Subcutaneous adipose tissue (tissue), 4 donors: ENCODE measurements around the gene TUBA8. TPM values are rescaled to one million over a fixed set of nuclear protein-coding genes. Genes with fewer than 3 reads are reported as not detected.

ENCODE experiments used
- total RNA-seq, 4 donors: library from RNA; depleted of rRNA; stranded (reverse); fragments of >200 nt; gene quantifications; one replicate each; pipeline ENCODE4 v1.1.0, GENCODE V29; 2016
- TF ChIP-seq, protein P1 (sequence below): fragments of 450-650 bp; IDR thresholded peaks from one replicate; pipeline ENCODE4 v1.5.1; 2016; ENCODE audit warnings: low read depth, mild to moderate bottlenecking, control low read depth, antibody characterized with exemption, moderate library complexity

Gene TUBA8
- total RNA-seq, result 10 to 100 TPM in 3 of 4 donors, 1 to 10 TPM in 1; 4.6 to 34.3 (median 19.3) TPM

DNA sequence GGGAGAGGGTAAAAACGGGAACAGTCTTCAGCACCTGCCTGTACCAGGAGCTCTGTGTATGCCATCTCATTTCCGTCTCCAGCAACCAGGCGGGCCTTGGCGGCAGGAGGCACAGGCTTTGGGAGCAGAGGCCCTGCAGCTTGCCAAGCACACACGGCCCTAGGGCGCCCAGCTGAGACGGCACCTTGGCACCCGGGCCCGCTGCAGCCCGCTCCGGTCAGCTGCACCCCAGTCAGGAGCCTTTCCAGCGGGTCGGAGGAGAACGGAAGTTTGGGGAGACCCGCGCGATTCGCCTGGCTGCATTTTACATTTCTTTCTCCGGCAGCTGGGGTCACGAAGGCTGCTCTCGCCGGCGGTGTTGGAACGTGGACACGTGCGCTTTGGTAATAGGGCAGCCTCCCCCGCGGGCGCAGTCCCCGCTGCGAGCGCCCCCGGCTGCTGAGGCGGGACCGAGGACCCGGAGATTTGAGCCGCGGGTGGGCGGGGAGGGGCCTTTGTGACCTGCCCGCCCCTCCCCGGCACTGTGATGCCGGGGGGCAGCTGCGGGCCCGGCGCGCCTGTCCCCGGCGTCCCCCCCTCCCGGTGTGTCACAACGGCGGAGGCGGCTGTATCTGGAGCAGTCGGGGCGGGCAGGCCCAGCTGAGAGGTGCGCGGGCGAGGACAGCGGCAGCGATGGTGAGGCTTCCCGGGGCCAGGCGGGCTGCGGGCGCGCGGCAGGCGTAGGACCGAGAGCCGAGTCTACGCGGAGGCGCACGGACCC, at the start of gene TUBA8:
TSS of gene TUBA8 (plus strand) at position 616 of the 760 bp plus-strand sequence. CDS start at position 673, 57 bp downstream.
- TF ChIP-seq, protein P1, sequence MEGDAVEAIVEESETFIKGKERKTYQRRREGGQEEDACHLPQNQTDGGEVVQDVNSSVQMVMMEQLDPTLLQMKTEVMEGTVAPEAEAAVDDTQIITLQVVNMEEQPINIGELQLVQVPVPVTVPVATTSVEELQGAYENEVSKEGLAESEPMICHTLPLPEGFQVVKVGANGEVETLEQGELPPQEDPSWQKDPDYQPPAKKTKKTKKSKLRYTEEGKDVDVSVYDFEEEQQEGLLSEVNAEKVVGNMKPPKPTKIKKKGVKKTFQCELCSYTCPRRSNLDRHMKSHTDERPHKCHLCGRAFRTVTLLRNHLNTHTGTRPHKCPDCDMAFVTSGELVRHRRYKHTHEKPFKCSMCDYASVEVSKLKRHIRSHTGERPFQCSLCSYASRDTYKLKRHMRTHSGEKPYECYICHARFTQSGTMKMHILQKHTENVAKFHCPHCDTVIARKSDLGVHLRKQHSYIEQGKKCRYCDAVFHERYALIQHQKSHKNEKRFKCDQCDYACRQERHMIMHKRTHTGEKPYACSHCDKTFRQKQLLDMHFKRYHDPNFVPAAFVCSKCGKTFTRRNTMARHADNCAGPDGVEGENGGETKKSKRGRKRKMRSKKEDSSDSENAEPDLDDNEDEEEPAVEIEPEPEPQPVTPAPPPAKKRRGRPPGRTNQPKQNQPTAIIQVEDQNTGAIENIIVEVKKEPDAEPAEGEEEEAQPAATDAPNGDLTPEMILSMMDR, result no peak

GRCh38 chr22:18062421-18062820, 48.2 kb upstream of the TUBA8 start:
- TF ChIP-seq, protein P1, result no peak

DNA sequence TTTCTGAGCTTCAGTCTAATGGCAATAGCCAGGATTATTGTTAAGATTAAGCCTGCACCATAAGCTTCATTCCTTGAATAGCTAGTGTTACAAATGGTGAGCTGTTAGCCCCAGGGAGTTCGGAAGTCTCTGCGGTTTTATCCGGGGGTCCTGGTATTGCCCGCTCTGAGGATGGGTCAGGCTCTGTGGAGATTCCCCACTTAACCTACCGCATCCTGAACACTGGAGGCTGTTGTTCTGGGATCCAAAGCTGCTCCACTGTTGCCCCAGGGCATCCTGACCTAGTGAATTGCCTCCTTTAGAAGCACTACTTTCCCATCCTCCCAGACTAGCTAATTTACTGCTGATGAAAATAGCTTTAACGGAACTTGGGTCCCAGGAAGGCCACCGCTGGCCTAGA, 47.3 kb upstream of the TUBA8 start:
- TF ChIP-seq, protein P1, result no peak

GRCh38 chr22:18064636-18065035, 46.0 kb upstream of the TUBA8 start:
- TF ChIP-seq, protein P1, result no peak

DNA sequence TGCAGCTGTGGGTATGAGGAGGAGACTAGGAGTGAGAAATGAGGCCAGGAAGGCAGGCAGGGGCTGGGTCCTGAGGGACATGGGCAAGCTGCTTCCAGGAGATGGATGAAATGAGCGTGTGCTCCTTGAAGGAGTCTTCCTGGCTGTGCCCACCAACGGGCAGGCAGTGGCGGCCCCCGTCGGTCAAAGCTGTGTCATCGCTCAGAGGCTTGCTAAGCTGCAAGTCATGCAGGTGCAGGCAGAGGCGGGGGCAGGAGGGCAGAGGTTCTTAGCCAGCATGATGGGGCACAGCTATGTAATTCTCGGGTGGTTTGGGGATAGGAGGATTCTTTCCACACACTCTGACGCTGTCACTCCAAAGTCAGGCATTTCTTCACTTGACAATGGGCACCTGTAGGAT, 45.4 kb upstream of the TUBA8 start:
- TF ChIP-seq, protein P1, result no peak

DNA sequence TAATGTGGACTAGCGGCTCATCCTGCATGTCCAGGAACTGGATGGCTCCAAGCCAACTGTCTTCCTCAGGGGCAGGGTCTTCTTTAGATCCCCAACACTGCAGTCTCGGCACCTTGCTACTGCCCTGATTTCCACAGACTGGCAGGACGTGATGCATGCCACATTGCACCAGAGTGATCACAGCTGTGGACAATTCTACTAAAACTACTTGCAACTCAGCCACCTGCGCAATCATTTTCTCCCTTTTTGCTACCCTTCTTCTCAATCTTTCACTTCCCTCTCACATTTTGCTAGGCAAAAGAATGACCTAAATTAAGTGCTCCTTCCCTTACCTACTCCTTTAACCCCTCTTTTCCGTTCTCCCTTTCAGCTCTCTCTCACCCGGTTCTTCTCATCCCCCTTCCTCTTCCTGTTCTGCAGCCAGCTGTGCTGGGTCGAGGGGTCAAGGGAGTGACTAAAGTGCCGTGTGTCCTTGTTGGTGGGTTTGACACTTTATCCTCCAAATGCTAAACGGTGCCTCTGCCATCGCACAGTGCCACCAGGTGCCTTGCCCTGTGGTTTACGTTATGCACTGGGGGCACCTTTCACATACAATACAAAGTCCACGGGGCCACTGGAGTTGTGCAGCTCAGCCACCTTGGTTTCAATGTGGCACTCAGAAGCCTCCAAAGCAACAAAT, 44.3 kb upstream of the TUBA8 start:
- TF ChIP-seq, protein P1, result no peak

DNA sequence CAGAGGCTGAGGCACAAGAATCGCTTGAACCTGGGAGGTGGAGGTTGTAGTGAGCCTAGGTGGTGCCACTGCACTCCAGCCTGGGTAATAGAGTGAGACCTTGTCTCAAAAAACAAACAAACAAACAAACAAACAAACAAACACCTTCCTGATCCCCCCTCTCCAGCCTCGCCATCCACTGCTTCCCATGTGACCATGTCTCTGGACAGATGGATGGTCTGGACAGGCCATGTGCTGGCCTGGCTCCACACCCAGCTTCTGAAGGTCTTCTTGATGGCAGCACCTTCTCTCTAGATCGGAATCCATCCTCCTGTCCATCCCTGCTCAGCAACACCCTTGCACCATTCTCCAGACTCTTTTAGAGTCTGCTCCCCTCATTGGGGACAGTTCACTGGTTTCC, 43.5 kb upstream of the TUBA8 start:
- TF ChIP-seq, protein P1, result no peak
